NK-92 (cell line): ENCODE data around the gene RPS17.

Experiments
- DNase-seq: peaks from one replicate; lab custom pipeline; 2025; ENCODE audit not compliant: unreplicated experiment; lab: John Stamatoyannopoulos, UW

Gene RPS17

DNA sequence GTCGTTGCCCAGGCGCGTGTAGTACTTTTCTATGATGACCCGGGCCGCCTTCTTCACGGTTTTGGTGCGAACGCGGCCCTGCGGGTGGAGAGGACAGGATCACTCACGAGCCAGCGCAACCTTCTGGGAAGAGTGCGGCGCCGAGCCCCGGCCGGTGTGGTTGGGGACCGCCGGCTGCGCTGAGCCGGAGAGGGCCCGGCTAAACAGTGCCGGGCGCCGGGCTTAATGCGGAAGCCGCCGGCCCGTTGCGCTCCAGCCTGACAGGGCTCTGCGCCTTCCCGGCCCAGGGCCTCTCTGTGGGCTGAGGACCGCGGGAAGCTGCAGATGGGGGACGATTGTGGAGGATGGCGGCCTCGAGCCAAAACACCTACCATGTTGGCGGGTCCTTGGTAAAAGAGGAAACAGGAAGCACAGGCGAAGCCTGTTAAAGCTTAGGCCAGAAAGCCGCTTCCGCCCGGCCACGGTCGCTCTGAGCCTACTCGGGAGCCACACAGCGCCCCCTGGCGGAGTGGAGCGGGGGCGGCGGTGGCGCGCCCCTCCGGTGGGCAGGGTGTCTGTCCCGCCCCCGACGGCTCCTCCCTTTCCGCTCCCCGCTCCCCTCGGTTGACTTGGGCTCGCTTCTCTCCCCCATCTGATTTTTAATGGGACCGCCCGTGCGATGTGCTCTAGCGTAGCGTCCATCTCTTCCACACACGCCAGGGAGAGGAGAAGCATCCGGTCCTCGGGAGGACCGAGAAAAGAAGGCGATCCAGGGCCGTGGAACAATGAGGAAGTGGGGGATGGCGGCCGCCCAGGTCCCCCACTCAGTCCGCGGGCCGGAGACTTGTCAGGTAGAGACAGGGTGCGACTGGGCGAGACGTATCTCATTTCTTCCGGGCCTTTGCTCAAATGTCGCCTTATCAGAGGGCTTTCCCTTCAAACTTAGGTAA is at the start of gene RPS17:
RPS17 (minus strand) TSS at position 403 of the 929 bp plus-strand sequence; CDS start at position 374, 29 bp downstream.
- DNase-seq: no peak

DNA sequence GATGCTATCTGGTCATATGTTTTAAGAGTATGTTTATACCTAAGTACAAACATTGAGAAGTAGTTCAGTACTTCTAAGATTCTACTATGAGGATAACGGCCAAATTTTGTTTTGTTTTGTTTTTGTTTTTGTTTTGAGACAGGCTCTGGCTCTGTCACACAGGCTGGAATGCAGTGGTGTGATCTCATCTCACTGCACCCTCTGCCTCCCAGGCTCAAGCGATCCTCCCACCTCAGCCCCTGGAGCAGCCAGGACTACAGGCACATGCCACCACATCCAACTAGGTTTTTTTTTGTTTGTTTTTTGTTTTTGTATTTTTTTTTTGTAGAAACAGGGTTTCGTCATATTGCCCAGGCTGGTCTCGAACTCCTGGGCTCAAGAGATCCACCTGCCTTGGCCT is 47.5 kb upstream of the RPS17 start:
- DNase-seq: no peak

DNA sequence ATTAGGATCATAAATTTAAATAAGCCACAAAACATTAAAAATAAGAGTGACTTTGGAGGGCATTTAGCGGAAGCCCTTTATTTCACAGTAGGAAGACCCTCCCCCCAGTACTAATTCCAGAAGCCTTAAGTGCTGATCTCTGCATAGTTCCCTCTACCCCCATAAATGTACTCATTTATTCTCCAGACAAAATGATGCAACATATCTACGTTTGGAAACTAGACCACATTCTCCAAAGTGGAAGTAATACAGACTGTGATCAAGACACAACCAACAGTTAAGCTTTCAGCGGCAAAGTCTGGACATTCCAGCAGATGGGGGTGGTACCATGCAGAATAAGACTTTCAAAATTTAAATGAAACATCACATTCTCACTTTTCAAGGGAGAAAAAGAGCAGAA is 44.8 kb upstream of the RPS17 start:
- DNase-seq: no peak

DNA sequence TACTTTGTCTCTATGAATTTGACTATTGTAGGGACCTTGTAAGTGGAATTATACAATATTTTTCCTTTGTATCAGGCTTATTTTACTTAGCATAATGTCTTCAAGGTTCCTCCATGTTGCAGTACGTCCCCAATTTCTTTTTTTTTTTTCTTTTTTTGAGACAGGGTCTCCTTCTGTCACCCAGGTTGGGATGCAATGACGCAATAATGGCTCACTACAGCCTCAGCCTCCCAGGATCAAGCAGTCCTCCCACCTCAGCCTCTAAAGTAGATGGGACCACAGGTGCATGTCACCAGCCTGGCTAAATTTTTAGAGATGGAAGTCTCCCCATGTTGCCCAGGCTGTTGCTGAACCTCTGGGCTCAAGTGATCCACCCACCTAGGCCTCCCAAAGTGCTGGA is 40.5 kb upstream of the RPS17 start:
- no peak for DNase-seq

DNA sequence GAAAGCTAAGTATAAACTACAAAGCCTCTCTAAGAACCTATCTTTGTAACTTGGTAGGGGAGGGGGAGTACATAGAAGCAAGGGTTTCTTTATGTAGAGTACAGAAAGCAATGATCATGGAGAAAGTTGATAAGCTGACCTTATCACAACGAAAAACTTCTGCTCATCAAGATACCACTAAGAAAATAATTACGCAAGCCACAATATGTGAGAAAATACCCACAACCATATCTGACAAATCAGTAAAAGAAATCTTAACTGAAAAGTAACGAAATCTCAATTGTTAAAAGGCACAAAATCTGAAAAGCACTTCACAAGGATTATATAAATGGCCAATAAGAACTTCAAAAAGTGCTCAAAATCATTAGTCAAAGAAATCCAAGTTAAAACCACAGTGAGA is 35.1 kb upstream of the RPS17 start:
- DNase-seq: no peak

DNA sequence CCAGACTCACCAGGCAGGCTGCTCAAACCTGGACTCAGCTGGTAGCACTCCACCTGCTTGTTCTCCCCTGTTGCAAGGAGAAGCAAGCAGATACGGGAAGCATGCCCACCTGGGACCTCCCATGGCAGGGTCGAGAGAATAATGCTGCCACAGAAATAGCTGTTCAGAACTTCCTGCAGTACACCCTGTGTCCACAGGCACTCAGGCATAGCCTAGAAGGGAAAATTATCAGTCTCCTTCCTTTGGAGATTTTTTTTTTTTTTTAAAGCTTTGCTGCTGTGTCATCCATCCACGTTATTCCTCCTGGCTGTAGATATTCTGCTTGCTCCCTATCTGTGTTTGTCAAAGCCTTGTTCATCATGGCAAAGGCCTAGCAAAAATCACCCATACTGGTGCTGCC is 32.7 kb upstream of the RPS17 start:
- DNase-seq: no peak

DNA sequence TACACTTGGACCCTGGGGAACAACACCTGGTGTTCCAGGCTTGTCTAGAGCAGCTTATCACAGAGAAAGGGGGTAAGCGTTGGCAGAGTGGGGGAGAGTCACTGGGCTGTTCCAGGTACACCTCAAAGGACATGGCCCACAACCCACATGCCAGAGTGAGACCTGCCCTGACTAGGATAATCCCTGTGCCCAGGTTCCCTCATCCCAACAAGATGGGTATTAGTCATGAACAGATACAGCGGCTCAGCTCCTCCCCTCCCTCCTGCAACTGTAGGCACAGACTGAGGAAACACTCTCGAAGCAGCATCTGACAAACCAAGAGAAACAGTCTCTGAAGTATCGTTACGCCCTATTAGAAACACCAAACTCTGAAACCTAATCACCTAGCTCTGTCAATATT is 32.1 kb upstream of the RPS17 start:
- no peak for DNase-seq

DNA sequence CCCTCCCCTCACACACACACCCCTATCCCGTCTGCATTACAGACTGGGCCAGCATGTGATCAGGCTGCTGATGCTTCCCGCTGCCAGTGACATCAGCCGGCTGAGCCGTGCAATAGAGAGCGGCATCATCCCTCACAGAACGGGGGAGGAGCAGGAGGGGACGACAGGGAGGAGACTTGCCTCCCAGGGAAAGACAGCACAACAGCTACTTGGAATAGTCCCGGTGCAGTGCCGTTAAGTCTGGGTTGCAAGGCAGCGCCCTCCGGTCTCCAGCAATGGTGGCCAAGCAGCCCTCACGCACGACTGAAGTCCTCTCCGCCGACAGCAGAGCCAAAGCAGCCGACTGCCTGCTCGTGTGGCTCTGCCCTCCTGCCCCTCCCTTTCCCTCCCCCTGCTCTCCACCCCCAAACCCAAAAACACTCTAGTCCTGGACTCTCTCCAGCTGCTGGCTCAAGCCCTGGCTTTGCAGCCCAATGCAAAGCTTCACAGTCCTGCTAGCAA is 31.5 kb upstream of the RPS17 start:
- DNase-seq: no peak

DNA sequence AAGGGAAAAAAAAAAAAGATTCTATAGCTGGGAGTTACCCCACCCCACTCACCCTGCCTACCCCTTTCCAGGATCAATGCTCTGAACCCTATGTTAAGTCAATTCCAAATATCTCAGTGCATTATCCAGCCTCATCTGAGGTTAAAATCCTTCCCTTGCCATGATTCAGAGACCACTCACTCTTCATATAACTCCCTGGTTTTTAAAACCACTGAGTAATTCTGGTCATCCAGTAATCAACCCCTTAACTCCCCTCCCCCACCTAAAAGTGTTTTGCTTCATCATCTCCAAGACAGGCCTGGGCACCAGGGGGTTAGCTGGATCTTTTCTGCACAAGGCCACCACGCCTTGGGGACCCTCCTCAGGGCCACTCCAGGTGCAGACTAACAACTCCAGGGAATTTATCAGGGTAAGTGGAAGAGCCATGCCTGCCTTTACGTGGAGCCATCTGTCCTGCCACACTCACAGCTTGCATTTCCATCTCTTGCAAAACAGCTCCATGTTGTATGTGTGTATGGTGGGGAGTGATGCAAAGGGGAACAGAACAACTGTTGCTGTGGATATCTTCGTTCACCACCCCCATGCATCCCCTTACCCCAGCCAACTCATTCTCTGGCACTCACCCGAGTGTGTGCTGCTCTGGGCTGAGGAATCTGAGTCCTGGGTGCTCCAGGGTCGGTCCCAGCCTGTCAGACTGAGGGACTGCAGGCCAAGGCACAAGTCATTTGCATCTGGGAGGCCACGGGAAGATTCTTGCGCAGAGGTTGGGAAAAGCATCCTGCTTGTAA is 30.7 kb upstream of the RPS17 start:
- no peak for DNase-seq

DNA sequence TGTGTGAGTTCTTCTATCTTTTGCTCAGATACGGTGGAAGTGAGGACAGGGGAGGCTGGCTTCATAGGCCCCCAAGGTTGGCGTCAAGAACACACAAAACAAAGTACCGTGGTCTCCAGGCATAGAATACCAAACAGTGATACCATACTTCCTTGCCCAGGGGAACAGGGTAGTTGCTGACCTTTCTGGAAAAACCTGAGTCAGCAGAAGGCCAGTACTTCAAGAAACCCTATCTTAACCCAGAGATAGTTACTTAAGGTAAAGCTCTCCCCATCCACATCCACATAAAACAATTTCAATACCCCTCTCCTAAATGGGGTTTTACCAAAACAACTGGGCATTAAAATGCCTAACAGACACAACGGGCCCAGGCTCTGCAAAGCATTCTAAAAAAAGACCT is 29.6 kb upstream of the RPS17 start:
- no peak for DNase-seq

DNA sequence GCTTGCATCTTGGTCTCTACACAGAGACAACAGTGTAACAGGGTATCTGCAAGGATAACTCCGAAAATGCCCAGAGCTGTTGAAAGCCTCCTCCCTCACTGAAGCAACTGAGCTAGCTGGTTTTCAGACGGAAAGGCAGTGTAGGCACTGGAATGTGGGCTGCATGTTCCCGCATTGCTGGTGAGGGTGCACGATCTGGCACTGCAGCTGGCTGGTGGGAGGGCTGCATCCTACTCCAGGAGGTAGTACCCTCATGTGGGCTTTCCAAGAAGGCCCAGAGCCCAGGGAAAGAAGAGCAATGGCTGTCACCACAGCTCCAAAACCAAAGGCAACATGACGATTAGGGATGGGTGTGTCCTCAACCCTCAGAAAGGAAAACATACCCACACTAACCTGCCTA is 28.7 kb upstream of the RPS17 start:
- no peak for DNase-seq

DNA sequence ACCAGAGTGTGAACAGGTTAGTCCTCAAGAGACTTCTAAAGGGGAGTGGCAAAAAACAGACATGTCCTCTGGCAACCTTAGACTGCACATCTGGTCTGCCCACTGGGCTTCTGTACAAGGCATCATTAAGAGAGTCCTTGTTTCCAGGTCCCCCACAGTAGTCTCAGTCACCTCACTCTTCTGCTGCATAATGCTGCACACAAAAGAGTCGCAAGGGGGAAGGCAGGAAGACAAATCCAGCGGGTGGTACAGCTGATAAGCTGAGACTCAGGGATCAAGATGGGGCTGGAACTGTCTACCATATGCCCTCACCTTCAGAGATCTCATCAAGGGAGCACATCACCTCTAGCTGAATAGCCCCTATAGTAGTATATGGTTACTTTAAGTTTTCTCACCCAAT is 27.4 kb upstream of the RPS17 start:
- DNase-seq: no peak

DNA sequence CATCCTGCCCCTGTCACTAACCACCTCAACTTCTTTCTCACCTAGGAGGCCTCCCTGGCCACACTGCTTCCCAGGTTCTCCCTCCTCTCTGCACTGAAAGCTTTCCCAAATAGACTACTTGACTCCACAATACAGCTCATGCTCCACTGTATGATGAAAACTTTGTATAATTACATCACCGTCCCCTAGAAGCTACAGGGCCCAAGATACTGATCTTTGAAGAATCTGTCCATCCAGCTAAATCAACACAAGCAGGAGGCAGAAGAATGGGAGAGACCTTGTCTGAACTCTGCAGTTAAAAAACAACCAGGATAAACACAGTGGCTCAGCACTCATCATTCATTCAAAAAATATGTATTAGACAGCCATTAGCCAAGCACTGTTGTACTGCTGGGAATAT is 26.4 kb upstream of the RPS17 start:
- DNase-seq: no peak

DNA sequence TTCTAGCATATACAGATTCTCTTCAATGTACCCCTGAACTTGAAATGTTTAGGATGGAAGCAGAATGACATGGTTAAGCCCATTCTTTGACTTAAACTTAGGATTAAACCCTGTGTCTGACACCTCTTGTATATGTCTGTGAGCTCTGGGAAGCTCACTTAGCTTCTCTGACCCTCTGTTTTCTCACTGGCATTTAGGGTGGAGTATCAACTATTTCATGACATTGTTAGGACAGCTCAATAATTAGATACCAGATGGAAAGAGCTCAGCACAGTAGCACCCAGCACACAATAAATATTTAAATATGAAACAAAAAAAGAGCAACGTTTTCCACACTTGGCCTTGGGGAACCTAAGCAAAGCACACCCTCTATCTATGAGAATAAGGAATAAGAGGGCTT is 18.2 kb upstream of the RPS17 start:
- DNase-seq: no peak

DNA sequence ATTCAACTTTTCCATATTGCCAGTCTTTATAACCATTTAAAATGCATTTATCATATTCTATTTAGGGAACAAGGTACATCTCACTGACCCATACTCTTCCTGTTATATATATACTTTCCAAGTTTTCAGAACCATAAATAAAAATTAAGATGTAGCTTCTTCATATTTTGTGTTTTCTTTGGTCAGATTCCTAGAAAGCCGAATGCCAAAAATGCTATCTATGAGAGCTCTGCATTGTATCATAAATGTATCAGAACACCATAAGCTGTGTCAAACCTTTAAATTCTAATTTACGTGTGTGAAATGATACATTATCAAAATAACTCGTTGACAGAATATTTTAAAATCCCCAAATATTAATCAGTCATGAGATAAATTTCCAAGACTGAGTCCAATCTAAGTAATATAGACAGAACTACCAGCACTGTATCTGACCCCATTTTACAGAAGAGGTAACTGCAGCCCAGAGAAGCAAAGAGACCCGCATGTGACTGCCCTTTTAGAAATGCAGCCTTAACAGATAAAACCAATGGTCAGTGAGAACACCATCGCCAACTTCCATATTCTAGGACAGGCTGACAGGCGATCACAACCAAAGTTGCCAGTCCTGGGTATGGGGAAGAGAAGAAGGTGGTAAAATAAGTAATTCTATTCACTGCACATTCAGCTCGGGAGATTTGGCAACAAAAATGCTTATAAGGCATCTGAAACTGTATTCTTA is 16.2 kb upstream of the RPS17 start:
- DNase-seq: no peak

DNA sequence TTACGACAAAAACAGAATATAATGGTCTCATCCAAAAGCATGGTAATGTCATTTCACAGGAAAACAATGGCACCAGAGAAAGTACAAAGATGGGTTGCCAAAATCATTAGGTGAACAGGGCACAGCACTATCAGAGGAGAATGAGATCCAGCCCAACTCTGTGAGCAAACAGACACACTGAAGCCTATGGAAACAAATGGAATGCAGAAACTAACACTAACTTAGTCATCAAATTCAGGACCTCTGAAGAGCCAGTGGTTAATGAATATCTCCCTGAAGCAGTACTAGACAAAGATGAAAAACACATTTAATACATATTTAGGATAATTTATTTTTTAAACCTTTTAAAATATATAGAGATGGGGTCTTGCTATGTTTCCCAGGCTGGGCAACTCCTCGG is 14.6 kb upstream of the RPS17 start:
- DNase-seq: no peak

DNA sequence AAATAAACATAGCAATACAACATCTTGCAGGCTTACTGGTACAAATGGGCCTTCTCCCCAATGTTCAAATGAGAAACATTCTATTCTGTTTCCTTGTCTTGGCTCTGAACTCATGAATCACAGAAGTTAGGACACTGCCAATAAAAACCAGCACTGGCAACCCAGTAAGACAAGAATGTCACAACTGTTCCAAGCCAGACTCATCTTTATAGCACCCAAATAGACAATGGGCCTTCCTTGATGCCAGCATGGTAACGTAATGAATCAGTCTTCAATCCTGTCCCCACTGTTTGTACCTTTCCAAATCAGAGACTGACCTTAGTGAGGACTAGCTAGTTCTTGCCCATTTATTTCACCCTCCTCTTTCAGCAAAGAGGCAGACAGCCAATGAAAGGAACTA is 14.1 kb upstream of the RPS17 start:
- DNase-seq: no peak

DNA sequence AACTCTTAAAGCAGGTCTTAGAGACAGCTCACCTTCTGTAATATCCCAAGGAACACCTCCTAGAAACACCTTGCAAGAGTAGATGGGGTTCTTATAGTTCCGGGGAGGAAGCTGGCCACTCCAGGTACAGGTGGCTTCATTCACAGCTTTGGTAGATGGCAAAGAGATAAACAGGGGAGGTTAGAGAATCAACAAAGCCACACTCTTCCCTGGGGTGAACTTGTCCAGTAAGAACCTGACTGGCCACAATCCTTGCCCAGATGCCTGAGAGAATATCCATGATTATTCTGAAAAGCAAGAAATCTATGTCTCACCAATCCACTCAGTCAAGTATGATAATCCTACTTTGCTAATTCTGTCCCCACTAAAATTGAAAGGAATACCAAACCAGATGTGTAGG is 13.6 kb upstream of the RPS17 start:
- no peak for DNase-seq

DNA sequence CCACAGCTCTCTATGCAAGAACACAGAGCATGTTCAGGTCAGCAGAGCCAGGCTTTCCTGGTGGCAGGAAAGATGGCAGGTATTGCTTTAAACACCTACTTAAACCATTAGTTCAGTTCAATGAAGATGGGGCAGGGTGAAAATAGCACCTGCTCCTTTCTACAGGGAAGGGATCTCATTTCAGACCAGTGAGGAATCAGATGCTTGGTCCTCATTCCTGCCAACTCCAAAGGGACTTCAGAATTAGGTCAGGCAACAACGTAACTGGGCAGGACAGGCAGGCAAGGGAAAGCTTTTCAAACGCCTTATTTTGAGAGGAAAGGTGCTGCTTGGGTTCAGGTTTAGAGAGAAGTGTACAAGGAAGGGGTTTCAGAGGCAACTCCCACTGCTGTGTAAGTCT is 12.6 kb upstream of the RPS17 start:
- DNase-seq: no peak

DNA sequence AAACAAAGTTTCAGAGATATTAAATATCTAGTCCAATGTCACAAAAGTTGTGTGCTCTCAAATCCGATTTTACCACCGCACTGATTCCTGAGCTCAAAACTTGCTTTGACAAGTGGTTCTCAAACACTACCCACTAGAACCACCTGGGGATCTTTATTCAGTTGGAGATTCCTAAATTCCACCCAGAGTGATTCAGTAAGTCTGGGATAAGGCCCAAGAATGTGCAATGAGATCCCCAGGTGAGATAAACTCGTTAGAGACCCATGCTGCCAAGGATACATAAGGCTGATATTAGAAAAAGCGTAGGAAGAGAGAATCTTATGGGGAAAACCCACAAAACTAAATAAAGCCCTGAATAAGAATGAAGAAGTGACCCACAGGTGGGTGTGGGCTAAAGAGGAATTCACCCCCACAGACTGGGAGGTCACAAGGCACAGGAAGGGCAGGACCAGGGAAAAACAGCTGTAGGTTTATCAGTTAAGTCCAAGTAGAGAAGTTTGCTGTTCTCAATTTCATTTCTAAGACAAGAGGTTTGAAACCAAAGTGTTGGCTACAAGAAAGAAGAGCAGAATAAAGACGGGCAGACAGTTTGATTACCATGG is 11.5 kb upstream of the RPS17 start:
- DNase-seq: no peak

DNA sequence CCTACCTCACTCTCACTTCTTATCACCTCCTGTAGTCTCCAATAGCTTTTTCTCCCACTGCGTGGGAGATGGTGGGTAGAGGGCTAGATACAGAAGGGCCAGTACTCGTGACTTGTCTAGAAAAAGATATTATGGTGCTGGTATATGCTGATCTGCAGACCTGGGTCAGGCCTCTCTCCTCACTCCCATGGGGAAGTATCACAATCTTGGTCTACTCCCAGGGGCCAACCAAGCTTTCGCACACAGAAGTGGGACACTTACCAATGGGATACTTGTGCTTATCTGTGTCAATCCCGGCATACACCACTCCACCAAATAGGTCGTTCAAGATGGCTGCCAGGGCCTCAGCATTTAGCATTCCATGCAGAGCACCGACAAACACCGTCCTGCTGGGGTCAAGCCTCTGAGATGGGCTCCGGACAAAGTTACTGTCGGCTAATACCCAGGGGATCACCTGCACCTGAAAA is 9.0 kb upstream of the RPS17 start:
- no peak for DNase-seq
